ENCODE data around the gene TOGARAM2. TPM values are rescaled to one million over a fixed set of nuclear protein-coding genes. Genes with fewer than 3 reads are reported as not detected.

The TOGARAM2 gene
- total RNA-seq, 1 donor from 2014 or later, result 0.35 TPM

GRCh38 chr2:29016504-29016903, 35.4 kb downstream of the TOGARAM2 start:
- DNase-seq (ENCODE audit: low read depth, low spot score), result no peak
- no peaks in the 10 kb centered on the region for H3K27me3 Mint-ChIP-seq (ENCODE audit: low read depth)
- TF ChIP-seq CTCF (conservative IDR thresholded peaks at IDR 0.05), result no peak
- H3K9me3 Mint-ChIP-seq, result no peaks in the 10 kb centered on the region
- peak overlapping the region; percentile 52 for H3K27ac Mint-ChIP-seq (ENCODE audit: unreplicated experiment)
- no peak overlapping the region for H3K4me3 Mint-ChIP-seq
- H3K4me1 Mint-ChIP-seq, result peaks cover 26% of the 10 kb centered on the region
- no peaks in the 10 kb centered on the region for H3K36me3 Mint-ChIP-seq (ENCODE audit: low read depth)

- DNase-seq (ENCODE audit: low read depth, low spot score), result no peak
- no peak for TF ChIP-seq CTCF (conservative IDR thresholded peaks at IDR 0.05)
- Mint-ChIP-seq H3K27me3 (ENCODE audit: low read depth) (no peaks in the 10 kb centered on the region), H3K4me1 (peaks cover 26% of the 10 kb centered on the region), H3K9me3 (no peaks in the 10 kb centered on the region), H3K27ac (ENCODE audit: unreplicated experiment) (peak overlapping the region; percentile 27), H3K36me3 (ENCODE audit: low read depth) (no peaks in the 10 kb centered on the region), H3K4me3 (no peak overlapping the region)
Observed at GRCh38 chr2:29017716-29018435, 36.8 kb downstream of the TOGARAM2 start.

GRCh38 chr2:29021886-29022285, 40.8 kb downstream of the TOGARAM2 start:
- no peak overlapping the region for H3K27ac Mint-ChIP-seq (ENCODE audit: unreplicated experiment)
- TF ChIP-seq CTCF (conservative IDR thresholded peaks at IDR 0.05), result no peak
- no peak for DNase-seq (ENCODE audit: low read depth, low spot score)
- peaks cover 21% of the 10 kb centered on the region for H3K4me1 Mint-ChIP-seq
- H3K36me3 Mint-ChIP-seq (ENCODE audit: low read depth), result no peaks in the 10 kb centered on the region
- no peak overlapping the region for H3K4me3 Mint-ChIP-seq
- no peaks in the 10 kb centered on the region for H3K27me3 Mint-ChIP-seq (ENCODE audit: low read depth)
- no peaks in the 10 kb centered on the region for H3K9me3 Mint-ChIP-seq

- Mint-ChIP-seq H3K27me3 (ENCODE audit: low read depth) (no peaks in the 10 kb centered on the region), H3K27ac (ENCODE audit: unreplicated experiment) (no peak overlapping the region), H3K36me3 (ENCODE audit: low read depth) (no peaks in the 10 kb centered on the region), H3K9me3 (no peaks in the 10 kb centered on the region), H3K4me3 (no peak overlapping the region), H3K4me1 (peaks cover 21% of the 10 kb centered on the region)
- TF ChIP-seq CTCF (conservative IDR thresholded peaks at IDR 0.05), result no peak
- no peak for DNase-seq (ENCODE audit: low read depth, low spot score)
Observed at GRCh38 chr2:29022679-29023078, 41.6 kb downstream of the TOGARAM2 start.

DNA sequence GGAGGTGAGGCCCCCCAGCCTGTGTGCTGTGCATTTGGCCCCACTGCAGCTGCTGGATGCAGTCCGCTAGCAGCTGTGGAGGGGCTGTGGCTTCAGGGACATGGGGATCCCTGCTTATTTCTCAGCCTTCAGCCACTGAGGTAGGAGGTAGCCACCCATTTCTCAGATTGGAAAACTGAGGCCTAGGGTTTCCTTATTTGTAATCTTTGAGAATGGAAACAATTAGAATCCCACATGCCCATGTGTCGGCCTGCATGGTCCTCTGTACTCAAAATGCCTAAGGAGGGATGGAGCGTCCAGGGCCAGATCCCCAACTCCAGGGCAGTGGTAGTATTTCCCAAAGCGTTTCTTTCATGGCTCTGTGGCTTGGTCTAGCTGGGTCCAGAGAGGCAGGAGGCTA, 42.1 kb downstream of the TOGARAM2 start:
- Mint-ChIP-seq H3K9me3 (no peaks in the 10 kb centered on the region), H3K4me1 (peaks cover 21% of the 10 kb centered on the region), H3K36me3 (ENCODE audit: low read depth) (no peaks in the 10 kb centered on the region), H3K27me3 (ENCODE audit: low read depth) (no peaks in the 10 kb centered on the region), H3K4me3 (no peak overlapping the region), H3K27ac (ENCODE audit: unreplicated experiment) (no peak overlapping the region)
- no peak for TF ChIP-seq CTCF (conservative IDR thresholded peaks at IDR 0.05)
- no peak for DNase-seq (ENCODE audit: low read depth, low spot score)

All from neural crest cell (in vitro differentiated cells).